Cardiac muscle cell (in vitro differentiated cells and primary cell): ENCODE data around the gene SMC1B. TPM values are rescaled to one million over a fixed set of nuclear protein-coding genes. Genes with fewer than 3 reads are reported as not detected.
"Not testable (repeated sequence)": the region's sequence is repeated elsewhere in the genome, so short reads cannot be mapped to it uniquely, and the experiment has no call there.

Source experiments
- DNase-seq, 2 donors: peaks; one replicate each; pipeline versions ENCODE4 v3.0.0 to v3.0.0-alpha.2; 2010 to 2017; ENCODE audit warnings: low read depth in 1 of 2, low spot score in 1 of 2
- H3K27ac ChIP-seq: fragments of 200-600 bp; sonication (generic); 2 replicates; pipeline ENCODE4 v1.5.1; 2016
- H3K27me3 ChIP-seq: fragments of 200-600 bp; sonication (generic); 2 replicates; pipeline ENCODE4 v1.6.0; 2016; ENCODE audit warnings: control low read depth
- H3K36me3 ChIP-seq: fragments of 200-600 bp; sonication (generic); 2 replicates; pipeline ENCODE4 v1.5.1; 2016; ENCODE audit warnings: control low read depth
- H3K4me1 ChIP-seq: fragments of 200-600 bp; sonication (generic); 2 replicates; pipeline ENCODE4 v1.8.1; 2017; ENCODE audit warnings: low read depth, mild to moderate bottlenecking, mixed run types
- H3K4me3 ChIP-seq: fragments of 200-600 bp; sonication (generic); 2 replicates; pipeline ENCODE4 v1.5.1; 2016; ENCODE audit warnings: mild to moderate bottlenecking
- H3K9me3 ChIP-seq: fragments of 200-600 bp; sonication (generic); 2 replicates; pipeline ENCODE4 v1.5.1; 2017; ENCODE audit warnings: low read depth, mild to moderate bottlenecking, control low read depth
- polyA plus RNA-seq: library from polyadenylated mRNA; unstranded; fragments of >200 nt; fragmentation: Nextera tagmentation; extraction: Ambion mirVana; gene quantifications from 2 replicates; pipeline ENCODE4 v1.2.1, GENCODE V29; 2016
- total RNA-seq: library from RNA; depleted of rRNA; stranded (reverse); fragments of >200 nt; gene quantifications from 2 replicates; pipeline ENCODE4 v1.2.3, GENCODE V29; 2016
- TF ChIP-seq, protein P1 (sequence below): IDR thresholded peaks from 2 replicates; pipeline ENCODE4 v1.5.1; 2012; ENCODE audit warnings: low read depth, mild to moderate bottlenecking, low read length

SMC1B gene
- total and polyA plus RNA-seq, 2 experiments from 2014 or later = 0.15 TPM; not detected in 1

DNA sequence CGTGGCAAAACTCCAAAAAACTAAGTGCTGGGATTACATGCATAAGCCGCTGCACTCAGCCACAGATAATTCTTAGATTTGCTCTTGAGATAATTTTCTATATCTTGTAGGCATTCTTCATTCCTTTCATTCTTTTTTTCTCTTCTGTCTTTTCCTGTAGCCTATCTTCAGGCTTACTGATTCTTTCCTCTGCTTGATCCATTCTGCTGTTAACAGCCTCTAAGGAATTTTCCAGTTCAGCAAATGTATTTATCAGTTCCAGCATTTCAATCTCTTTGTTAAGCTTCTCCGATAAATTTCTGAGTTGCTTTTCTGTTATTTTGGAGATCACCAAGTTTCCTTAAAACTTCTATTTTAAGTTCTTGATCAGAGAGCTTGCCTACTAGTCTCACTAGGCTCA, 46.7 kb downstream of the SMC1B start:
- H3K36me3 ChIP-seq = no peaks in the 10 kb centered on the region

DNA sequence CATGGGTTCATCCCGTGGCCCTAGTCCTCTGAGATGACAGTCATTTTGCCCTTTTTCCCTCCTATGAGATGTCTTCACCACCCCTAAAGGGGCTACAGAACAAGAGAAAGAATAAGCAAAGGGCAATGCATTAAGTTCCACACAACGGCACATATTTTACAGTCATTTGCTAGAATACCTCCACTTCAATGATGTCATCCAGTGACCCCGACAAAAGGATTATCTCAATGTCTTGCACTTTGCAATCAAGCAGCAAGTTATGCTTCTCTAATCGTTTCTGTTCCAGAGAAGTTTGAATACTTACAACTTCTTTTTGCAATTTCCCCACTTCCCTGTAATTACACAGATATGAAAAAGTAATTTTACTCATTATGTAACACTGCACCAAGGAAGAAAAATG, 53.8 kb downstream of the SMC1B start:
- Histone ChIP-seq H3K9me3 (no peaks in the 10 kb centered on the region), H3K27ac (no peak overlapping the region)
- TF ChIP-seq, protein P1, sequence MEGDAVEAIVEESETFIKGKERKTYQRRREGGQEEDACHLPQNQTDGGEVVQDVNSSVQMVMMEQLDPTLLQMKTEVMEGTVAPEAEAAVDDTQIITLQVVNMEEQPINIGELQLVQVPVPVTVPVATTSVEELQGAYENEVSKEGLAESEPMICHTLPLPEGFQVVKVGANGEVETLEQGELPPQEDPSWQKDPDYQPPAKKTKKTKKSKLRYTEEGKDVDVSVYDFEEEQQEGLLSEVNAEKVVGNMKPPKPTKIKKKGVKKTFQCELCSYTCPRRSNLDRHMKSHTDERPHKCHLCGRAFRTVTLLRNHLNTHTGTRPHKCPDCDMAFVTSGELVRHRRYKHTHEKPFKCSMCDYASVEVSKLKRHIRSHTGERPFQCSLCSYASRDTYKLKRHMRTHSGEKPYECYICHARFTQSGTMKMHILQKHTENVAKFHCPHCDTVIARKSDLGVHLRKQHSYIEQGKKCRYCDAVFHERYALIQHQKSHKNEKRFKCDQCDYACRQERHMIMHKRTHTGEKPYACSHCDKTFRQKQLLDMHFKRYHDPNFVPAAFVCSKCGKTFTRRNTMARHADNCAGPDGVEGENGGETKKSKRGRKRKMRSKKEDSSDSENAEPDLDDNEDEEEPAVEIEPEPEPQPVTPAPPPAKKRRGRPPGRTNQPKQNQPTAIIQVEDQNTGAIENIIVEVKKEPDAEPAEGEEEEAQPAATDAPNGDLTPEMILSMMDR = no peak

More for the DNA sequence above, 46.7 kb downstream of the SMC1B start:
- H3K9me3 ChIP-seq = no peaks in the 10 kb centered on the region
- no peak for DNase-seq
- no peak overlapping the region for H3K4me3 ChIP-seq
- H3K27me3 ChIP-seq = no peaks in the 10 kb centered on the region
- H3K4me1 ChIP-seq = no peaks in the 10 kb centered on the region
- no peak overlapping the region for H3K27ac ChIP-seq
- TF ChIP-seq, protein P1 = no peak

DNA sequence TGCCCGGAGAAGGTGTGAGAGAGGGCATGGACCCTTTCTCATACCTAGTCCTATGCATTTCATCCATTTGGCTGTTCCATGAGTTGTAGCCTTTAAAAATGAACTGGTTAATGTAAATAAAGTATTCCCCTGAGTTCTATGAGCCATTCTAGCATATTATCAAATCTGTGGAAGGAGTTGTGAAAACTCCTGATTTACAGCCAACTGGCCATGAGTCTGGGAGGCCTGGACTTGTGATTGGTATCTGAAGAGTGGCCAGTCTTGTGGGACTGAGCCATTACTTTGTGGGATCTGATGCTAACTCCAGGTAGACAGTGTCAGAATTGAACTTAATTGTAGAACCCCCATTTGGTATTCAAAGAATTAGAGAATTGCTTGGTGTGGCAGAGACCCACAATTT, 55.3 kb downstream of the SMC1B start:
- TF ChIP-seq, protein P1 = no peak
- no peak overlapping the region for H3K27ac ChIP-seq
- no peaks in the 10 kb centered on the region for H3K9me3 ChIP-seq
- DNase-seq = peak in 1 of 2 donors; percentile 63
- H3K36me3 ChIP-seq = no peaks in the 10 kb centered on the region
- no peaks in the 10 kb centered on the region for H3K27me3 ChIP-seq
- H3K4me1 ChIP-seq = peaks cover 6% of the 10 kb centered on the region
- no peak overlapping the region for H3K4me3 ChIP-seq

More for the DNA sequence above, 53.8 kb downstream of the SMC1B start:
- DNase-seq = no peak
- H3K4me1 ChIP-seq = peaks cover 6% of the 10 kb centered on the region
- no peaks in the 10 kb centered on the region for H3K27me3 ChIP-seq
- H3K4me3 ChIP-seq = no peak overlapping the region
- H3K36me3 ChIP-seq = no peaks in the 10 kb centered on the region

DNA sequence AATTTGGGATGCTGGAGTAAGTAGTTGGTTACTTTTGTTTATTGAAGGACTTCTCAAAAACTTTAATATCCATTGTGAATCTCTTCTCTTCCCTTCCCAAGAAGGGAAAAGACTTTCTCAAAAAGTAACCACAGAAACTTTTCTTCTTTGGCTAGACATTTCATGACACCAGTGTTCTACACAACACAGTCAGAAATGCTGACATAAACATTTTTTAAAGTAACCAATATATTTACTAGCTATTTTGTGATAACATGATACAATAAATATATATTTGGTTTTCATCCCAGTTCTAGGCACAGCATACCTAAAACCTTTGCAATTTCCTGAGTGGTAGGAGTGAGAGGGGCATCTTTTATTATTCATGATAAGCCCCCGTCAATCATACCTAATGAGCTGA, 55.9 kb downstream of the SMC1B start:
- DNase-seq = no peak
- no peak overlapping the region for H3K27ac ChIP-seq
- H3K4me3 ChIP-seq = no peak overlapping the region
- H3K4me1 ChIP-seq = peaks cover 6% of the 10 kb centered on the region
- no peaks in the 10 kb centered on the region for H3K27me3 ChIP-seq
- no peaks in the 10 kb centered on the region for H3K9me3 ChIP-seq
- TF ChIP-seq, protein P1 = no peak
- H3K36me3 ChIP-seq = no peaks in the 10 kb centered on the region

DNA sequence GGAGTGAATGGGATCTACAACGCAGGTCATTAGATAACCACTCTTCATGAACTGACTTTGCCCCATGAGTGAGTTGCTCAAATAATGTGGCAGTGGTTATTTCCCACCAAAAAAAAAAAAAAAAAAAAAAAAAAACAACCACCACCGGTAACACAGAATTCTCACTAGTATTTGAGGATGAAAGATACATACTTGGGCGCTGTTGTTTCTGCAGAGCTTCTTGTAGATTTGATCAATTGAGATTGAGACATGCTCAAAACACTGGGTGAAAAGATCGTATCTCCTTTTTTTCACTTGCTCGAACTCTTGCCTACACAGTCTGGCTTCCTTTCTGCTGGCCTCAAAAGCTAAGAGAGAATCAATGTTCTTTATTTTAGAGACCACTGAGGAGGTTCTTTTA, 59.6 kb downstream of the SMC1B start:
- Histone ChIP-seq H3K4me3 (no peak overlapping the region), H3K27ac (no peak overlapping the region), H3K27me3 (no peaks in the 10 kb centered on the region), H3K36me3 (no peaks in the 10 kb centered on the region), H3K9me3 (no peaks in the 10 kb centered on the region), H3K4me1 (peaks cover 6% of the 10 kb centered on the region)
- DNase-seq = no peak
- TF ChIP-seq, protein P1 = no peak

DNA sequence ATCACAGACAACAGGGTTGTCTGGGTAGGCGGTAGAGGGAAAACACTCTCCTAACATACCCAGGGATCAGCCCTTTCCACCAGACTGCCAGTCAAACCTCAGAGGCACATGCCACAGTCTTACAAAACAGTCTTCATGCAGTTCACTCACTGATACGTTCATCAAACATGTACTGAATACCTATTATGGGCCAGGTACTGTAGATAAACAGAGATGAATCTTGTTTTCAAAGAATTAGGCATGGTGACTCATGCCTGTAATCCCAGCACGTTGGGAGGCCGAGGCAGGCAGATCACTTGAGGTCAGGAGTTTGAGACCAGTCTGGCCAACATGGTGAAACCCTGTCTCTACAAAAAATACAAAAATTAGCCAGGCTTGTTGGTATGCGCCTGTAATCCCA, 60.6 kb downstream of the SMC1B start:
- not testable (repeated sequence) for H3K27ac ChIP-seq

More for the DNA sequence above, 60.6 kb downstream of the SMC1B start:
- H3K9me3 ChIP-seq, H3K4me3 ChIP-seq, H3K36me3 ChIP-seq, H3K27me3 ChIP-seq, H3K4me1 ChIP-seq, DNase-seq: not testable (repeated sequence)
